AG08395 (cell line): ENCODE measurements around the gene APBB3.

Source experiments
- DNase-seq: peaks from one replicate; pipeline ENCODE4 v3.0.0; 2012; ENCODE audit warnings: mixed read lengths, low spot score

The APBB3 gene

DNA sequence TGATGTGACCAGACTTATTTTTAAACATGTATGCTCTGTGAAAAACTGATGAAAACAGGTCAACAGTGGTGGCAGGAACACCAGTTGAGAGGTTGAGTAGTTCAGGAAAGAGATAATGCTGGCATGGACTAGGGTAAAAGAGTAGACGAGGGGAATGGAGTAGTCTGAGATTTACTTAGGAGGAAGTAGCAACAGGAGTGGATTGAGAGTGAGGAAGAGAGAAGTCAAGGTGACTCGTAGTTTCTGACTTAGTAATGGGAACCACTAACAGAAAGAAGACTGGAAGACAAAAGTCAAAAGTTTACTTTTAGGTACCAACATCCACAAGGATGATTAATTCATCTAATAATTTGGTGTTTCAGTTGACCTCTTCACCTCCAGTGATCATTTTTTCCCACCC, 10.7 kb downstream of the APBB3 start:
- DNase-seq = no peak

DNA sequence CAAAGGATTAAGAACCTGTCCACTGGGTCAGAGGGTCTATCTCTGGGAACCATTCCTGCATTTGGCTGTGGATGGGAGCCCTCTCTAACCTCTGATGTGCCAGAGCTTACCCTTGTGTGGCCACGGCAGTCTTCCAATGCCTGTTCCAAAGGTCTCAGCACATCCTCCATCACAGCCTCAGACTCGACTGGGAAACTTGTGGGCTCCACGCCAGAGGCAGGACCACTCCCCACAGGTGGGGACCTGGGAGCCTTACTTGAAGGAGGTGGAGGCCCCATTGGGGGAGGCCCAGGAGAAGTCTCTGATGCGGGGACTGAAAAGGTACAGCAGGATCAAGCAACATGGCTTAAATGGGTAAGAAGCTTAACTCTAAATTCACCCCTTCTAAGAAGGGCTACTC, 12.5 kb downstream of the APBB3 start:
- DNase-seq = no peak

DNA sequence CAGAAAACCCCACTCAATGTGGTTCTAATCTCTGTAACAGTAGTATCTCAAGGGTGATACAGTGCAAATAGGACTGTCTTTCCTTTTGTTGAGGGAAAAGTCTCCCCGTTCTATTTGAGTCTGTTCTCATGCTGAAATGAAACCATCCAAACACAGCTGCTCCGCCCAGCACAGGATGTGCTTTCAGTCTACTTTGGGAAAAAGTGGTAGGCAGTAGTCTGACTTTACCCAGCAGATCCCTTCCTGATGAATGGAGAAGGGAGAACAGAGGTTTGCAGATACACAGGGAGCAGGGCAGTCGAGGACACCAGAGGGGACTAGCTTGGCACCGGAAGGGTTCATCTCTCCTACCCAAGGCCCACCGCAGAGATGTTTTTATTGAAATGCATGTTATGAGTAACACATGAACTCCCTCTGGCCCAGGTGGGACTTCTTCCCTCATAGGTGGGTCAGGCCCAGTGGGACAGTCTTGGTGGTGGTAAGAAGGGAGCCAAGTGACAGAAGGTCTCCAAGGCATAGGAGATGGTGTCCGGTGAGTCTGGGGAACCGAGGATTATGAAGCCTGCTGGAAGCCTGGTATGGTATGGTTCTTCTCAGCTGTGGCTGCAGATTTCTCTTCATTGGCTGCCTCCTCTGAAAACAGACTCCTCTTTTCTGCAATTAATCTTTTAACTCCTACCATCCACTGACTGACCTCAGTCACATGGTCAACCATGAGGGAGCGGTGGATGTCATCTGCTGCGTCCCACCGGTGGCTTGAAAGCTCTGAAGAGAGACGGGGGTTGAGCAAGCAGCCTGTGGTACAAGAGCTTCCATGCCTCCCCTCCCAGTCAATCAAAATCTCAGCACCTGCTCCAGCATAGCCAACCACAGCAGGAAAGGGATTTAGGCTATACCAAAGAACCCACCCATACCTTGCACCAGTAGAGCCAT, 14.0 kb downstream of the APBB3 start:
- no peak for DNase-seq

DNA sequence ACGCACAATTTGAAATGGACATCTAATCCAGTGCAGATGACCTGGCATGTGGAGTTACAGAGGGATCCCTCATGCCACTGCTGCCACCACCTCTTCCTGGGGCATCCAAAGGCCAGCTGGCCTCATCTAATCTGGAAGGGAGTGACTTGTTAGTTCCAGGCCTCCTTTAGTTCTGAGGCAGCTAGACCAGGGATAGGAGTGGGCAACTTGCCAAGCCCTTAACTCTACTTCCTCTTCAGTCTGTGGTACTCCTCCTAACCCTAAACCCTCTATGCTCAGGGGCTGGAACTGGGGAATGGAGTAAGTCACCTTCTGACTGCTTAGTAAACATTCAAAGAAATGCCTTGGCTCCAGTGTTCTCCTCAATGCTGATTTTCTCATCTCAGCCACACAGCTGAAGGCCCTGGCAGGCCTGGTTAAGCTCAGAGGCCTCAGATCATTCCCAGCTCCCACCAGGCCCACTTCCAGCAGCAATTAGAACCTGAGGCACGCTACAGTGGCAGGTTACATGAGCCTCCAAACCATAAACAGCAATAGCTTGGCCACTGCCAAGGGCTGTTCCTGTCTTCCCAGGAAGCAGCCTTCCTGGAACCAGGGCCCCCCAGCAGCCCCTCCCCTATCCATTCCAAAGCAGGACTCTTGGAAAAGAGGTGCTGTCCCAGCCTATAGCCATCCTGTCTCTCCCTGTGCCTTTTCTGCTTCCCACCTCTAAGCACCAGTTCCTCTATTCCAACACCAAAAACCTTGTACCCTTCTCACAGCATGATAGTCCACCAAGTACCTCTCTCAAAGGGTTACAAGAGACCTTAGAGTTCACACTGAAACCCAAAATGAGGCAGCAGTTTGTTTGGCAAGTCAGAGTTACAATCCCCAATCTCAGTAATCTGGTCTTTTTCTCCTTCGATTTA, 14.9 kb downstream of the APBB3 start:
- peak; percentile 16 for DNase-seq

DNA sequence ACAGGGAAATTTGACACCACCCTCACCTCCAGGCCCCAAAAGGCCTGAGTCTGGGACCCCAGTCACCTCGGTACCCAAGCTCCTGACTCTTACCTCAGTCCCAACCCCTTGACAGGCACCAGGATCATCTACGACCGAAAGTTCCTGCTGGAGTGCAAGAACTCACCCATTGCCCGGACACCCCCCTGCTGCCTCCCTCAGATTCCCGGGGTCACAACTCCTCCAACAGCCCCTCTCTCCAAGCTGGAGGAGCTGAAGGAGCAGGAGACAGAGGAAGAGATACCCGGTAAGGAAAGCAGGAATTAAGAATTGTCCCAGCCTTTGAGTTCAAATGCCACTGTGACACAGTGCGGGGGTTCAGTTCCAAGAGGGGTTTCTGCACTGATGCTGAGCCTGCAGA, 15.6 kb downstream of the APBB3 start:
- DNase-seq = no peak

DNA sequence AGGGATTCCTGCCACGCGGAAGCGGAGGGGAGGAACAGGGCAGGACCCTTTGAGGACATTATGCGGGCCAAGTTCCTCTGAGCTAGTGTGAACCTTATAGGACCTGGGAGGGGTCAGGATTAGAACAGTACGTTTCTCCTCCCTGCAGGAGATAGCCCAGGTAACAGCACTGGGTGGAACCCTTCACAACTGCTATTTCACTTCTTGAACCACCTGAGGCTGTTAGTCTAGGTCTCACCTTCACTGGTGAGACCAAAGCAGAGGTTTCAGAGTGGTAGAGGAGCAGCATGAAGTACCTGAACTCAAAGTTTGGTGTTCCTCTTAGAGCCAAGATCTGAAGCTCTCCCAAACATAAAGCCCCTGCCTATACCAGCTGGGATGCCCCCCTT, 16.1 kb downstream of the APBB3 start:
- no peak for DNase-seq

DNA sequence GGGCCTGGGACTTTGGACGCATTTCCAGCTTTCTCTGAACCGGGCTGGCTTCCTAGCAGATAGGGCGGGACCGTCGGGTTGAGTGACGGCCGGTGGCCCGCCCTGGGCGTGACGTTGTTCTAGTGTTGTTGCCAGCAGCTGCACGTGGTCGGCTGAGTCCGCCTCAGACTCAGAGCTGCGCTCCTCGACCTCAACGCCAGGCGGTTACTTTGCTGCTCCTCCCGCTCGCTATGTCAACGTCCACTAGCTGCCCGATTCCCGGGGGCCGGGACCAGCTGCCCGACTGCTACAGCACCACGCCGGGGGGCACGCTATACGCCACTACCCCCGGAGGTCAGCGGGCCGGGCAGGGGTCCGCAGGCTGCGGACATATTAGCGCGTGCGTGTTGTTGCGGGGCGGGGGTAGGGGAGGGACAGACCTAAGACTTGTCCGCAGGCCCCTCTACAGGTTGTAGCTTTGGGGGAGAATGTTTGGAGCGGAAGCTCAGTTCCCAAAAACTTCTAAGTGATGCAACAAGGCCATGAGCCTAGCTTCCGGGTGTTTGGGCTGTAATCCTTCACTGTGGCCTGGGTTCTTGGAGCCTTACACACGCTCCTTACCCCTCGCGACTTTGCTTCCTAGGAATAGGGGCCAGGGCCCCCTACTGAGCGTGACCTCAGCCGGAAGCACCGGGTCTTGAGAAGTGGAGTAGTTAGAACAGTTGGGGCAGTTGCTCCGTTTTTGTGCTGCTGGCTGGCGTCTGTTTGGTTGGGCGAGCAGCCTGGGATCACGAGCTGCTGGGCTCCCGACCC, 16.7 kb downstream of the APBB3 start, which contains the start of gene EIF4EBP3:
TSS of gene EIF4EBP3 (plus strand) at position 155 of the 792 bp plus-strand sequence. CDS start at position 231, 76 bp downstream.
- peak; percentile 97 for DNase-seq

DNA sequence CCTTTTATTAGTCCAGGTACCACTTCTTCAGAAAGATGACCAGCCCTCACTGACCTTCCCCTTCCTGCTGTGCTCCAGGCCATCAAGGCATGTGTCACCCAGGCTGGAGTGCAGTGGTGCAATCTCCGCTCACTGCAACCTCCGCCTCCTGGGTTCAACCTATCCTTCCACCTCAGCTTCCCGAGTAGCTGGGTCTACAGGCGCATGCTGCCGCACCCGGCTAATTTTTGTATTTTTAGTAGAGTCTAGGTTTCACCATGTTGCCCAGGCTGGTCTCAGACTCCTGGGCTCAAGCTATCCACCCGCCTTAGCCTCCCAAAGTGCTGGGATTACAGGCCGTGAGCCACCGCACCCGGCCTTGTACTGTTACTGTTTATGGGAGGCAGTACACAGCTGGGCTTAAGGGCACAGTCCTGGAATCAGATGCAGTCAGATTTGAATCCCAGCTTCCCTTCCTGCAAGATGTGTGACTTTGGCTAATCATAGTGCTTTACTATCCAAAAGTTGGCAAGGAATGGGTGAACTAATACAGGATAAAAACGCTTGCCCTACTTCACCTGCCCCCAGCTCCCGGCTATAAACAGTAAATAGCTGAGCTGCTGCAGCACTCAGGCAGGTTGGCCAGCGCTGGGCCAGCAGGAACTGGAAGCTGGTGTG, 17.4 kb downstream of the APBB3 start:
- DNase-seq = no peak

DNA sequence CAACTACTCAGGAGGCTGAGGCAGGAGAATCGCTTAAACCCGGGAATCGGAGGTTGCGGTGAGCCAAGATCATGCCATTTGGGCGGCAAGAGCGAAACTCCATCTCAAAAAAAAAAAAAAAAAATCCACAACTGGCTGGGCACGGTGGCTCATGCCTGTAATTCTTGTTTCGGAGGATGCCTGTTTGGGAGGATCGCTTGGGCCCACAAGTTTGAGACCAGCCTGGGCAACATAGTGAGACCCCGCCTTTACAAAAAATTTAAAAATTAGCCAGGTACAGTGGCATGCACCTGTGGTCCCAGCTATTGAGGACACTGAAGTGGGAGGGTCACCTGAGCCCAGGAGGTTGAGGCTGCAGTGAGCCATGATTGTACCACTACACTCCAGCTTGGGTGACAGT, 18.8 kb downstream of the APBB3 start:
- no peak for DNase-seq

DNA sequence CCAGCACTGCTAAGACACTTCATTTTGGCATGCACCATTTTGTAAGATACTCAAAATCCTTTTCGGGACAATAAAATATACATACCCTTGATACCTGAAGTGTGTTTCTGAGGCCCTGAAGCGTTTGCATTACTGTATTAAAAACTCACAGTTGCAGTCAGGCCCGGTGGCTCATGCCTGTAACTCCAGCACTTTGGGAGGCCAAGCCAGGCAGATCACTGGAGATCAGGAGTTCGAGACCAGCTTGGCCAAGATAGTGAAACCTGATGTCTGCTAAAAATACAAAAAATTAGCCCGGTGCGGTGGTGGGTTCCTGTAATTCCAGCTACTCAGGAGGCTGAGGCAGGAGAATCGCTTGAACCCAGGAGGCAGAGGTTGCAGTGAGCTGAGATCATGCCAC, 19.4 kb downstream of the APBB3 start:
- no peak for DNase-seq

DNA sequence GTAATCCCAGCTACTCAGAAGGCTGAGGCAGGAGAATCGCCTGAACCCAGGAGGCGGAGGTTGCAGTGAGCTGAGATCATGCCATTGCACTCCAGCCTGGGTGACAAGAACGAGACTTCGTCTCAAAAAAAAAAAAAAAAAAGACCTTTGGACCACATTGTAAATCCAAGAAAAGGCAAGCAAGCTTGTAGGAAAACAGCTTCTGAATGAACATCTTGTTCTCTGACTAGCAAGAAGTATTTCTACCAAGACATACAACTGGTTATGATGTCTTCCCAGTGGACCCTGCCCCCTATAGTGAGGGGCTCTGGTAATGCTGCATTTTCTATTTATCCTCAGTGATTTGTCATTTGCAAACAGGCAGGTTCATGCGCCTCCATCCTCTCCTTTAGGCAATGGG, 21.4 kb downstream of the APBB3 start:
- no peak for DNase-seq

DNA sequence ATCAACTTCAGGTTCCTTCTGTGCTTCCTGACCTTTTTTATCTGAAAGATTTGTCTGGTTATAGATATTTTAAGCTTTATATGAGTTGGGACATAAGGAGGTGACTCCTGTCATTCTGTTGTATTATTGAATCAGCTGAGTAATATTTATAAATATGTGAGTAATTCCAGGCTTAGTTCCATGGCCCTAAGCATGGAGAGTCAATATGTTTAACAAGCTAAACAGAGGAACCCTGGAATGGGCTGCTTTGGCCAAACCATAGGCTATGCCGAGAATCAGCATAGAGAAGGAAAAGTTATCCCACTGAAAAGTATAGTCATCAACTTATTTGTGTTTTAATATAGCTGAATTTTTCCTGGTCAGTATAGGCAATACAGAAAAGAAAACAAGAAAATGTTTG, 24.2 kb downstream of the APBB3 start:
- DNase-seq = no peak

DNA sequence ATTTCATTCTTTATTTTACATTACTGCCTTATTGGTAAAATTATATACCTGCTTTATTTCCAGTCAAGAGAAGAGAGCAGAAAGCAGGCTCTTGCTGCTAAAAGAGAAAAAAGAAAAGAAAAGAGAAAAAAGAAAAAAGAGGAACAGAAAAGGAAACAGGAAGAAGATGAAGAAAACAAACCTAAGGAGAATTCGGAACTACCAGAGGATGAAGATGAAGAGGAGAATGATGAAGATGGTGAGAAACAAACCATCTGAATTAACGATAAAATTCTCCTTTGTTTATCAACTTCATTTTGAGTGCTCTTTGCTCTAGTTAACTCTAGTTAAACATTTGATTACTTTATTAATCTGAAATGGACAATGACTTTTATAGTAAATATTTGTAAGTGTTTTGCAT, 40.4 kb downstream of the APBB3 start:
- DNase-seq = no peak

DNA sequence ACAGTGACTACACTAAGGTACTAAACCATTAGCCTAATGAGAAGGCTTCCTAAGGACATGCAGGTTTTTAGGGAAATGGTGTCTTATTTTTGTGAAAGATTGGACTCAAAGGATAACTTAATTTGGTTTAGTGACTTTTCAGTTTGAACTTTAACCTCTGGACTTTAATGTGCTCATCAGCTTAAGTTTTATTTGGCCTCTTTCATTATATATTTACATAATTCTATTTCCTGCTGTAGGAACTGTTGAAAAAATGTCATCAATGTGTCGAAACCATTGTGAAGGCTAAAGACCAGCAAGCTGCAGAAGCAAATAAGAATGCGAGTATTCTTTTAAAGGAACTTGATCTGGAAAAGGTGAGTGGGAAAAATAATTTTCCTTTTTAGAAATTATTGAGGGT, 51.3 kb downstream of the APBB3 start:
- no peak for DNase-seq

DNA sequence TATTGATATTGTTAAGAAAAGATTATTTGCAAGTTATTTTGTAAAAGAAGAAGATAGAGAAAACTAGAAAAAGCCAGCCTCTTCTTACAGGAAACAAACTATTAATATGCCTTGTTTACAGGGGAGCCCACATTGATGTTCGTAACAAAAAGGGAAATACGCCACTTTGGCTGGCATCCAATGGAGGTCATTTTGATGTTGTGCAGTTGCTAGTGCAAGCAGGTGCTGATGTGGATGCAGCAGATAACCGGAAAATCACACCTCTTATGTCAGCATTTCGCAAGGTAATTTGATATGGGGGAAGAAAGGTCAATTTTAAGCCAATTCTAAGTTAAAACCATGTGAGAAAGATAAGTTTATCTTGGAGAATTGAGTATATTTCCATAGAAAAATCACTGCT, 54.5 kb downstream of the APBB3 start:
- no peak for DNase-seq
